K562 (cell line): ENCODE measurements around the gene OR9K2. TPM values are rescaled to one million over a fixed set of nuclear protein-coding genes. Genes with fewer than 3 reads are reported as not detected.

Experiments
- ETV6 ChIP-seq, 3 experiments: fragments of 150-350 bp in 1 of 3; sonication (generic) in 1 of 3; formaldehyde crosslinking in 1 of 3; IDR thresholded peaks; 2 replicates each; pipeline versions ENCODE4 v1.6.1 to v1.8.0; 2014 to 2022; ENCODE audit warnings: borderline replicate concordance in 2 of 3, low read depth in 2 of 3, antibody characterized with exemption in 1 of 3, low read length in 1 of 3, mild to moderate bottlenecking in 1 of 3, missing genetic modification reagents in 1 of 3
- PKNOX1 ChIP-seq: fragments of 450-650 bp; IDR thresholded peaks from 2 replicates; pipeline ENCODE4 v1.6.1; 2016
- polyA plus RNA-seq, 8 experiments: library from polyadenylated mRNA; depleted of rRNA in 4 of 8; stranded (reverse) in 5 of 8; unstranded in 3 of 8; fragments of >200 nt; fragmentation: Nextera tagmentation in 2 of 8; fragmentation: Illumina TruSeq in 1 of 8; extraction: Ambion mirVana in 2 of 8; extraction: Trizol in 1 of 8; gene quantifications; 2 replicates each; pipeline versions ENCODE4 v1.2.1 to v1.2.3, GENCODE V29; 2011 to 2014; ENCODE audit warnings: inconsistent platforms in 1 of 8, missing spikeins in 1 of 8
- total RNA-seq, 7 experiments: library from RNA; depleted of rRNA in 6 of 7; stranded (reverse); fragments of >200 nt in 6 of 7; fragmentation: Illumina TruSeq in 2 of 7; extraction: Trizol in 2 of 7; gene quantifications; 2 replicates each; pipeline versions ENCODE4 v1.2.1 to v1.2.3, GENCODE V29; 2011 to 2021; ENCODE audit warnings: low replicate concordance in 1 of 7

The OR9K2 gene
- total and polyA plus RNA-seq, 9 of the 15 experiments (the other 6 are each of a cell fraction or from before 2014, with no cell fraction given), result not detected

GRCh38 chr12:55173456-55173855, 47.2 kb downstream of the OR9K2 start (continued):
- no peak for TF ChIP-seq PKNOX1
- TF ChIP-seq ETV6 (IDR thresholded peaks at IDR 0.05; ENCODE audit: borderline replicate concordance in 1 of 2, low read depth in 2 of 2, low read length in 1 of 2), result no peak
- TF ChIP-seq ETV6 (CRISPR knock-in tag; IDR thresholded peaks at IDR 0.05; ENCODE audit: borderline replicate concordance), result no peak

Other genes with a start within 250 kb of the OR9K2 start
Only the 7 nearest of the 8 such genes appear.
- 2.7 and 2.8 TPM in 2 replicates for gene TESPA1, start 141.6 kb upstream of the OR9K2 start, total RNA-seq (2014; rRNA removed)
- gene TESPA1, start 141.6 kb upstream of the OR9K2 start, total RNA-seq (2014; rRNA removed; fragmentation: Illumina TruSeq; extraction: Trizol), result 3.5 and 4.4 TPM in 2 replicates
- 6.4 and 6.6 TPM in 2 replicates for gene TESPA1, start 141.6 kb upstream of the OR9K2 start, total RNA-seq (2015; rRNA removed; fragmentation: Illumina TruSeq; extraction: Trizol)
- gene TESPA1, start 141.6 kb upstream of the OR9K2 start, total RNA-seq (2021), result 2.4 and 3.8 TPM in 2 replicates
- gene TESPA1, start 141.6 kb upstream of the OR9K2 start, polyA plus RNA-seq (2011; rRNA removed), result 0.72 and 2.7 TPM in 2 replicates
- gene TESPA1, start 141.6 kb upstream of the OR9K2 start, polyA plus RNA-seq (2014; fragmentation: Illumina TruSeq; extraction: Trizol), result 6.3 and 7.1 TPM in 2 replicates
- 1 to 10 TPM; 1.3 to 1.5 TPM for gene TESPA1, start 141.6 kb upstream of the OR9K2 start, polyA plus RNA-seq (2014; fragmentation: Nextera tagmentation; extraction: Ambion mirVana)
- gene TESPA1, start 141.6 kb upstream of the OR9K2 start, polyA plus RNA-seq (2014; rRNA removed), result 2.1 and 3.3 TPM in 2 replicates
- gene NEUROD4, start 106.4 kb upstream of the OR9K2 start, total RNA-seq (2014; rRNA removed), result not detected in 2 replicates
- gene NEUROD4, start 106.4 kb upstream of the OR9K2 start, total RNA-seq (2014; rRNA removed; fragmentation: Illumina TruSeq; extraction: Trizol), result not detected in 2 replicates
- gene NEUROD4, start 106.4 kb upstream of the OR9K2 start, total RNA-seq (2015; rRNA removed; fragmentation: Illumina TruSeq; extraction: Trizol), result not detected in 2 replicates
- not detected in 2 replicates for gene NEUROD4, start 106.4 kb upstream of the OR9K2 start, total RNA-seq (2021)
- not detected in 2 replicates for gene NEUROD4, start 106.4 kb upstream of the OR9K2 start, polyA plus RNA-seq (2011; rRNA removed)
- not detected in 2 replicates for gene NEUROD4, start 106.4 kb upstream of the OR9K2 start, polyA plus RNA-seq (2014; fragmentation: Illumina TruSeq; extraction: Trizol)
- not detected for gene NEUROD4, start 106.4 kb upstream of the OR9K2 start, polyA plus RNA-seq (2014; fragmentation: Nextera tagmentation; extraction: Ambion mirVana)
- not detected in 2 replicates for gene NEUROD4, start 106.4 kb upstream of the OR9K2 start, polyA plus RNA-seq (2014; rRNA removed)
- gene OR10A7, start 94.6 kb downstream of the OR9K2 start, total RNA-seq (2014; rRNA removed), result not detected in 2 replicates
- not detected in 2 replicates for gene OR10A7, start 94.6 kb downstream of the OR9K2 start, total RNA-seq (2014; rRNA removed; fragmentation: Illumina TruSeq; extraction: Trizol)
- not detected in 2 replicates for gene OR10A7, start 94.6 kb downstream of the OR9K2 start, total RNA-seq (2015; rRNA removed; fragmentation: Illumina TruSeq; extraction: Trizol)
- gene OR10A7, start 94.6 kb downstream of the OR9K2 start, total RNA-seq (2021), result not detected in 2 replicates
- gene OR10A7, start 94.6 kb downstream of the OR9K2 start, polyA plus RNA-seq (2011; rRNA removed), result not detected in 2 replicates
- not detected in 2 replicates for gene OR10A7, start 94.6 kb downstream of the OR9K2 start, polyA plus RNA-seq (2014; fragmentation: Illumina TruSeq; extraction: Trizol)
- gene OR10A7, start 94.6 kb downstream of the OR9K2 start, polyA plus RNA-seq (2014; fragmentation: Nextera tagmentation; extraction: Ambion mirVana), result not detected
- not detected in 2 replicates for gene OR10A7, start 94.6 kb downstream of the OR9K2 start, polyA plus RNA-seq (2014; rRNA removed)
- gene OR6C74, start 118.2 kb downstream of the OR9K2 start, total RNA-seq (2014; rRNA removed), result not detected in 2 replicates
- gene OR6C74, start 118.2 kb downstream of the OR9K2 start, total RNA-seq (2014; rRNA removed; fragmentation: Illumina TruSeq; extraction: Trizol), result not detected in 2 replicates
- gene OR6C74, start 118.2 kb downstream of the OR9K2 start, total RNA-seq (2015; rRNA removed; fragmentation: Illumina TruSeq; extraction: Trizol), result not detected in 2 replicates
- not detected in 2 replicates for gene OR6C74, start 118.2 kb downstream of the OR9K2 start, total RNA-seq (2021)
- not detected in 2 replicates for gene OR6C74, start 118.2 kb downstream of the OR9K2 start, polyA plus RNA-seq (2011; rRNA removed)
- not detected in 2 replicates for gene OR6C74, start 118.2 kb downstream of the OR9K2 start, polyA plus RNA-seq (2014; fragmentation: Illumina TruSeq; extraction: Trizol)
- gene OR6C74, start 118.2 kb downstream of the OR9K2 start, polyA plus RNA-seq (2014; fragmentation: Nextera tagmentation; extraction: Ambion mirVana), result not detected
- not detected in 2 replicates for gene OR6C74, start 118.2 kb downstream of the OR9K2 start, polyA plus RNA-seq (2014; rRNA removed)
- not detected in 2 replicates for gene OR6C6, start 170.2 kb downstream of the OR9K2 start, total RNA-seq (2014; rRNA removed)
- not detected in 2 replicates for gene OR6C6, start 170.2 kb downstream of the OR9K2 start, total RNA-seq (2014; rRNA removed; fragmentation: Illumina TruSeq; extraction: Trizol)
- gene OR6C6, start 170.2 kb downstream of the OR9K2 start, total RNA-seq (2015; rRNA removed; fragmentation: Illumina TruSeq; extraction: Trizol), result not detected in 2 replicates
- not detected in 2 replicates for gene OR6C6, start 170.2 kb downstream of the OR9K2 start, total RNA-seq (2021)
- not detected in 2 replicates for gene OR6C6, start 170.2 kb downstream of the OR9K2 start, polyA plus RNA-seq (2011; rRNA removed)
- gene OR6C6, start 170.2 kb downstream of the OR9K2 start, polyA plus RNA-seq (2014; fragmentation: Illumina TruSeq; extraction: Trizol), result not detected in 2 replicates
- not detected for gene OR6C6, start 170.2 kb downstream of the OR9K2 start, polyA plus RNA-seq (2014; fragmentation: Nextera tagmentation; extraction: Ambion mirVana)
- not detected in 2 replicates for gene OR6C6, start 170.2 kb downstream of the OR9K2 start, polyA plus RNA-seq (2014; rRNA removed)
- not detected in 2 replicates for gene OR6C1, start 187.9 kb downstream of the OR9K2 start, total RNA-seq (2014; rRNA removed)
- not detected in 2 replicates for gene OR6C1, start 187.9 kb downstream of the OR9K2 start, total RNA-seq (2014; rRNA removed; fragmentation: Illumina TruSeq; extraction: Trizol)
- gene OR6C1, start 187.9 kb downstream of the OR9K2 start, total RNA-seq (2015; rRNA removed; fragmentation: Illumina TruSeq; extraction: Trizol), result not detected in 2 replicates
- gene OR6C1, start 187.9 kb downstream of the OR9K2 start, total RNA-seq (2021), result not detected in 2 replicates
- not detected in 2 replicates for gene OR6C1, start 187.9 kb downstream of the OR9K2 start, polyA plus RNA-seq (2011; rRNA removed)
- not detected in 2 replicates for gene OR6C1, start 187.9 kb downstream of the OR9K2 start, polyA plus RNA-seq (2014; fragmentation: Illumina TruSeq; extraction: Trizol)
- gene OR6C1, start 187.9 kb downstream of the OR9K2 start, polyA plus RNA-seq (2014; fragmentation: Nextera tagmentation; extraction: Ambion mirVana), result not detected
- gene OR6C1, start 187.9 kb downstream of the OR9K2 start, polyA plus RNA-seq (2014; rRNA removed), result not detected in 2 replicates
- gene OR6C3, start 204.3 kb downstream of the OR9K2 start, total RNA-seq (2014; rRNA removed), result not detected in 2 replicates
- gene OR6C3, start 204.3 kb downstream of the OR9K2 start, total RNA-seq (2014; rRNA removed; fragmentation: Illumina TruSeq; extraction: Trizol), result not detected in 2 replicates
- not detected in 2 replicates for gene OR6C3, start 204.3 kb downstream of the OR9K2 start, total RNA-seq (2015; rRNA removed; fragmentation: Illumina TruSeq; extraction: Trizol)
- not detected in 2 replicates for gene OR6C3, start 204.3 kb downstream of the OR9K2 start, total RNA-seq (2021)
- gene OR6C3, start 204.3 kb downstream of the OR9K2 start, polyA plus RNA-seq (2011; rRNA removed), result not detected in 2 replicates
- not detected in 2 replicates for gene OR6C3, start 204.3 kb downstream of the OR9K2 start, polyA plus RNA-seq (2014; fragmentation: Illumina TruSeq; extraction: Trizol)
- not detected for gene OR6C3, start 204.3 kb downstream of the OR9K2 start, polyA plus RNA-seq (2014; fragmentation: Nextera tagmentation; extraction: Ambion mirVana)
- not detected in 2 replicates for gene OR6C3, start 204.3 kb downstream of the OR9K2 start, polyA plus RNA-seq (2014; rRNA removed)